Measurements from ENCODE around the gene DBNDD2.
A peak's percentile ranks its signal among the peaks of the same experiment; 100 is the strongest.

DBNDD2 gene

DNA sequence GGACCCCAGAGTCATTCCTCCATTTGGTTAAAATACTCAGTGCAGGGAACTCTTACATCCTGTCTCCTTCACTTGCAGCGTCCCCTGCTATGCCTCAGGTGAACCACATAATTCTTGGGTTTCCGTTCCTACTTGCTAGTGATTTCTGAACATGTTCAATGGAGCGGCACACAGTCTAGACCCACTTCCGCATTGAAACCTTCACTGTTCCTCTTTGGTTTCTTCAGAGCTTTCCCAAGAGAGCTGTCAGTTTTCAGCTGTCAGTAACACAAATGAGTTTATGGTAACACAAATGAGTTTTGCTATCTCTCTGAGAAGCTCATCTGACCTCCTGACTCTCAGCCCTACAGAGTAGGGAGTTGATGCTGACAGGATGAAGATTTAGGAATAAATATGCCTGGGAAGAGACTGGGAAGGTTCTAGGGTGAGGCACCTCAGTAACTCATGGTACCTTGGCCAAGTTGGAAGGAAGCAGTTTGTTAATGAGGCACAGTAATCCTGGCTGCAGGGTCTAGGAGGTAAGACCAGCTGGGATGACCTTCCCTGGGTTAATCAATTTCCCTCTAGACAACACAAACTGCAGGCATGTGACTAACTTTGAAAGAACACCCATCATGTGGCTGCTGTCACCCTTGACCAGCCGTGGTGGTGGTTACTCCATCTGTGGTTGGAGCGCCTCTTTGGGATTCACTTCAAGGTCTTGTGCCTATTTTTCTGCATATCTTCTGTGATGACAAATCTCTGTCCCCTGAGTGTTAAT is 39.7 kb upstream of the DBNDD2 start:
- peaks cover 21% of the 10 kb centered on the region for H3K4me1 ChIP-seq (ENCODE audit: control insufficient read depth, insufficient read depth, low read length)
- H3K4me3 ChIP-seq (ENCODE audit: low read length) = no peak overlapping the region
- H3K36me3 ChIP-seq (ENCODE audit: control insufficient read depth, insufficient read depth, low read length) = peaks cover 7% of the 10 kb centered on the region
- no peak overlapping the region for H3K9ac ChIP-seq (ENCODE audit: low read length)
- no peaks in the 10 kb centered on the region for H3K27me3 ChIP-seq (ENCODE audit: control insufficient read depth, insufficient read depth, low read length)
- no peaks in the 10 kb centered on the region for H3K9me3 ChIP-seq (ENCODE audit: control insufficient read depth, low read length)

DNA sequence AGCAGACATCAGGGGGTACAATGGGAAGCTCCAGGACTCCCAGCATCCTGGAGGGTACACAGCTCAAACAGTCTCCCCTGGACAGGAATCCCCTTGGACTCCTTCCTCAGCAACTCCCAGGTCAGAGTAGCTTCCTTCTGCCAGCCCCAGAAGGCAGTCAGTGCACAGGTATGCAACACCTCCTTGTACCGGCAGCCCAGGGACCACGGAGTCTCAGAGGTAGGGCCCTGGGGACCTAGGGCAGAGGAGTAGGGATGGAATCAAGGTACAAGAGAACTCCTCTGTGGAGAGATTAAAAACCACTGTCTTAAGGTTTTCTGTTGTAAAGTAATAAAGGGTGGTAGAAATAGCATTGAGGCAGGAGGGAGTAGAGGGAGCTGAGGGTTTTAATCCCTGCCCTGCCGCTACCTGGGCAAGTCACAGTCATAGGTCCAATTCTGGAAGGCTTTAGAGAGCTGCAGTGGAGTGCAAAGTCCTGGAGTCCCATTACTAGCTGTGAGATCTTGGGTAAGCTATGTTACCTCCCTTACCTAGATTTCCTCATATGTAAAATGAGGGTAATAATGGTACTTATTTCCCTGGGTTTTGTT is 37.4 kb upstream of the DBNDD2 start:
- no peaks in the 10 kb centered on the region for H3K9me3 ChIP-seq (ENCODE audit: control insufficient read depth, low read length)
- no peaks in the 10 kb centered on the region for H3K27me3 ChIP-seq (ENCODE audit: control insufficient read depth, insufficient read depth, low read length)
- peaks cover 14% of the 10 kb centered on the region for H3K4me1 ChIP-seq (ENCODE audit: control insufficient read depth, insufficient read depth, low read length)
- peaks cover 3% of the 10 kb centered on the region for H3K36me3 ChIP-seq (ENCODE audit: control insufficient read depth, insufficient read depth, low read length)
- H3K9ac ChIP-seq (ENCODE audit: low read length) = no peak overlapping the region
- no peak overlapping the region for H3K4me3 ChIP-seq (ENCODE audit: low read length)

DNA sequence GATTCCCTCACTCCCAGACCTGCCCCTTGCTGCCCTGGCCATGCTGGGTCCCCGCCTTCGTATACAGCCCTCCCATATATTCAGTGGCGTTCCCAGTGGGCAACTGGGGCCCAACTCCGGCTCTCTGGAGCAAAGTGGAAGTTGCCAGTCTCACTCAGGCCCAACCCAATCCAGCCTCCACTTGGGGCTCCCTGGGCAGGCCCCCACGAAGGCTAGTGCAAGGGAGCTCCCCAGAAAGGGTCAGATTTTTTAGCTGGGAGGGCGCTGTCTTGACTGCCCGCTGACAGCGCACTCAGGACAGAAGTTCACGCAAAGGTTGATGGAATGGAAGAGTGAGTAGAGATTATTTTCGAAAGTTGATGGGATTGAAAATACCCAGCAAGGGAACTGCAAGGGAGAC is 35.8 kb upstream of the DBNDD2 start:
- Histone ChIP-seq H3K9ac (ENCODE audit: low read length) (peak overlapping the region; percentile 6), H3K9me3 (ENCODE audit: control insufficient read depth, low read length) (no peaks in the 10 kb centered on the region), H3K4me1 (ENCODE audit: control insufficient read depth, insufficient read depth, low read length) (peaks cover 14% of the 10 kb centered on the region), H3K4me3 (ENCODE audit: low read length) (no peak overlapping the region), H3K27me3 (ENCODE audit: control insufficient read depth, insufficient read depth, low read length) (no peaks in the 10 kb centered on the region), H3K36me3 (ENCODE audit: control insufficient read depth, insufficient read depth, low read length) (no peaks in the 10 kb centered on the region)

- H3K27me3 ChIP-seq (ENCODE audit: control insufficient read depth, insufficient read depth, low read length) = no peaks in the 10 kb centered on the region
- peak overlapping the region; percentile 46 for H3K9ac ChIP-seq (ENCODE audit: low read length)
- peaks cover 14% of the 10 kb centered on the region for H3K4me1 ChIP-seq (ENCODE audit: control insufficient read depth, insufficient read depth, low read length)
- H3K9me3 ChIP-seq (ENCODE audit: control insufficient read depth, low read length) = no peaks in the 10 kb centered on the region
- no peaks in the 10 kb centered on the region for H3K36me3 ChIP-seq (ENCODE audit: control insufficient read depth, insufficient read depth, low read length)
- peak overlapping the region; percentile 34 for H3K4me3 ChIP-seq (ENCODE audit: low read length)
These were observed 35.3 kb upstream of the DBNDD2 start for GRCh38 chr20:45372646-45373352.

DNA sequence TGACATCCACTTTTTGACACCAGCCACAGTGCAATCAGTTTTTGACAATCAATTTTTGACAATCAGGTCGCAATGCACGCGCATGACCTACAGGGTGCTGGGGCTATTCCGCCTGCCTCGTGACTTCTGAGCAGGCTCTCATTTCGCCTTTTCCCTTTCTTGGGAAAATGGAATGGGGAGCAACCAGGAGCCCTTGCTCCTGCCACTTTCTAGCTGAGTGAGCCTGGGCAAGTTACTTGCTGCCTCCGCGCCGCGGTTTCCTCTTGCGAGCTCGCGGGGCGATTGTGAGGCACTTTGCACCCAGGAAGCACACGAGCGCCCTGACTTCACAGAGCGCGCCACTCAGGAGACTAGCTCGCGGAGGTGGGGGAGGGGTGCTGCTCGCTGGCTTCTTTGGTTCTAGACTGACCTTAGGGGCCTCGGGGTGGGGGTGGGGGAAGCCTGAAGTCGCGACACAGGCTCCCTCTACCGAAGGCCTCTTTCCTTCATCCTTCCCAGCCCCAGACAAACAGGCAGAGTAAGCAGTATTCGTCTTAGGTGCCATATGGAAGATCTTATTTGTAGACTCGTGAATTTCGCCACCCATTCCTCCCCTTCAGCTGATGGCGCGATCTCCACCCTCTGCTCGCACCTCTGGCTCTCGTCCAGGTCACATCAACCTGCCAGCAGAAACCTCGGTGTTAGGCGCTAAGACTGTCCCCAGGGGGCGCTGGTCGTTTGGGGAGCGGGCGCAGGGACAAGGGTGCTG is 34.6 kb upstream of the DBNDD2 start:
- Histone ChIP-seq H3K9ac (ENCODE audit: low read length) (peak overlapping the region; percentile 46), H3K9me3 (ENCODE audit: control insufficient read depth, low read length) (no peaks in the 10 kb centered on the region), H3K4me1 (ENCODE audit: control insufficient read depth, insufficient read depth, low read length) (peaks cover 14% of the 10 kb centered on the region), H3K27me3 (ENCODE audit: control insufficient read depth, insufficient read depth, low read length) (no peaks in the 10 kb centered on the region), H3K36me3 (ENCODE audit: control insufficient read depth, insufficient read depth, low read length) (no peaks in the 10 kb centered on the region), H3K4me3 (ENCODE audit: low read length) (peak overlapping the region; percentile 34)

GRCh38 chr20:45374101-45374467 is 34.0 kb upstream of the DBNDD2 start:
- Histone ChIP-seq H3K9me3 (ENCODE audit: control insufficient read depth, low read length) (no peaks in the 10 kb centered on the region), H3K27me3 (ENCODE audit: control insufficient read depth, insufficient read depth, low read length) (no peaks in the 10 kb centered on the region), H3K36me3 (ENCODE audit: control insufficient read depth, insufficient read depth, low read length) (no peaks in the 10 kb centered on the region), H3K9ac (ENCODE audit: low read length) (peak overlapping the region; percentile 46), H3K4me1 (ENCODE audit: control insufficient read depth, insufficient read depth, low read length) (peaks cover 14% of the 10 kb centered on the region), H3K4me3 (ENCODE audit: low read length) (peak overlapping the region; percentile 34)

DNA sequence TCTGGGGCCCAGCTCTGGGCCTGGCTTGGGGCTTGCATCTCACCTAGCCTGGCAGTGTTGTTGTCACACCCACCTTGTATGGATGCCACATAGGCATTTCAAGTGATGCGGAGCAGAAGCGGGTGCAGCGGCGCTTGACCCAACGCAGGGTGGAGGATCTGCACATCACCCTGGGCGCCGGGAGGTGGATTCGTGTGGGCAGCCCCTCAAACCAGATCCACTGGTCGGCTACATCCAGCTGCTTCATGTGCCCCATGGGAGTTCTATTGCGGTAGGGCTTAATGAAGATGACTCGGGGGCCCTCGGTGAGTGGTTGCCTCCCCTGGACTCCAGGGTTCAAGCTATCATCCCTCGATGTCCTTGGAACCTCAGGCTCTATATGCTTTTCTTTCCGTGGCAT is 33.1 kb upstream of the DBNDD2 start:
- H3K4me1 ChIP-seq (ENCODE audit: control insufficient read depth, insufficient read depth, low read length) = peaks cover 14% of the 10 kb centered on the region
- no peaks in the 10 kb centered on the region for H3K9me3 ChIP-seq (ENCODE audit: control insufficient read depth, low read length)
- no peak overlapping the region for H3K9ac ChIP-seq (ENCODE audit: low read length)
- H3K36me3 ChIP-seq (ENCODE audit: control insufficient read depth, insufficient read depth, low read length) = no peaks in the 10 kb centered on the region
- no peak overlapping the region for H3K4me3 ChIP-seq (ENCODE audit: low read length)
- no peaks in the 10 kb centered on the region for H3K27me3 ChIP-seq (ENCODE audit: control insufficient read depth, insufficient read depth, low read length)

DNA sequence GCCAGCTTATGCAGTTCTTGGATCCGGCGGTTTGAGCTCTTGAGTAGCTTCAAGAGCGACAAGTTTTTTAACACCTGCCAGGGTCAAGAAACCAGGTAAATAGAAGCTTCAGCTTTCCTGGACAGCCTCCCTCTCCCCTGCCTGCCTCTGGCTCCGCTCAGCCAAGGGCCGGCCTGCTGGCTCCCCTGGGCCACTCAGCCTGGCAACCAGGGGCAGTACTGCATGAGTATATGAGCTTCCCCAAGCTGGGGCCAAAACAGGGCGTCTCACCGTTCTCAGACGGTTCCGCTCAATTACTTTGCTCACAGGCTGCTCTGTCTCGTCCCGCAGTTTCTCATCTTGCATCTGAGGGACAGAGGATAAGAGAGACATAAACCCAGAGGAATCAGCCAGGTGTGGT is 30.8 kb upstream of the DBNDD2 start:
- H3K4me1 ChIP-seq (ENCODE audit: control insufficient read depth, insufficient read depth, low read length) = peaks cover 12% of the 10 kb centered on the region

DNA sequence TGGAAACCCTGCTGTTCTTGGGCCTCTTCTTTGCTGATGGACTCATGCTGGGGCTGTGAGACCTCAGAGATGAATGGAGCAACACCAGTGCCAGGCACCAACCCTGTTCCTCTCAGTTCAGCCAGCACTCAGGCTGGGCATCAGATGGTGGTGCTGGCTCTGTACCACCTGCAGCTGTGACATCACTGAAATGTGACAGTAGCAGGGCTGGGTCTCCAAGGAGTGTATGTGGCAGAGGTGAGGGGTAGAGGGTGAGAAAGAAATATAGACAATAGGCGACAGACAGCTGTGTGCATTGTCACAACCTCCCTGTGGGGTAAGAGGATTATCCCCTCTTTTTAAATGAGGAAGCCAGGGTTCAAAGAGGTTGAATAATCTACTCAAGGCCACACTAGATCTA is 29.9 kb upstream of the DBNDD2 start, which contains the start of gene TP53TG5:
TP53TG5 (minus strand) TSS at position 135 of the 400 bp plus-strand sequence; CDS start at position 46, 89 bp downstream.
- Histone ChIP-seq H3K4me3 (ENCODE audit: low read length) (no peak within 1 kb of the TSS), H3K36me3 (ENCODE audit: control insufficient read depth, insufficient read depth, low read length) (no peaks in the 10 kb centered on the region), H3K9me3 (ENCODE audit: control insufficient read depth, low read length) (no peaks in the 10 kb centered on the region), H3K4me1 (ENCODE audit: control insufficient read depth, insufficient read depth, low read length) (peaks cover 3% of the 10 kb centered on the region), H3K27me3 (ENCODE audit: control insufficient read depth, insufficient read depth, low read length) (no peaks in the 10 kb centered on the region), H3K9ac (ENCODE audit: low read length) (no peak within 1 kb of the TSS)

More for the DNA sequence above, 30.8 kb upstream of the DBNDD2 start:
- Histone ChIP-seq H3K9me3 (ENCODE audit: control insufficient read depth, low read length) (no peaks in the 10 kb centered on the region), H3K36me3 (ENCODE audit: control insufficient read depth, insufficient read depth, low read length) (no peaks in the 10 kb centered on the region), H3K9ac (ENCODE audit: low read length) (no peak overlapping the region), H3K27me3 (ENCODE audit: control insufficient read depth, insufficient read depth, low read length) (no peaks in the 10 kb centered on the region), H3K4me3 (ENCODE audit: low read length) (no peak overlapping the region)

- Histone ChIP-seq H3K4me1 (ENCODE audit: control insufficient read depth, insufficient read depth, low read length) (no peaks in the 10 kb centered on the region), H3K36me3 (ENCODE audit: control insufficient read depth, insufficient read depth, low read length) (no peaks in the 10 kb centered on the region), H3K9ac (ENCODE audit: low read length) (no peak overlapping the region), H3K9me3 (ENCODE audit: control insufficient read depth, low read length) (no peaks in the 10 kb centered on the region), H3K4me3 (ENCODE audit: low read length) (no peak overlapping the region), H3K27me3 (ENCODE audit: control insufficient read depth, insufficient read depth, low read length) (no peaks in the 10 kb centered on the region)
These were observed 20.8 kb upstream of the DBNDD2 start for GRCh38 chr20:45387274-45387673.

DNA sequence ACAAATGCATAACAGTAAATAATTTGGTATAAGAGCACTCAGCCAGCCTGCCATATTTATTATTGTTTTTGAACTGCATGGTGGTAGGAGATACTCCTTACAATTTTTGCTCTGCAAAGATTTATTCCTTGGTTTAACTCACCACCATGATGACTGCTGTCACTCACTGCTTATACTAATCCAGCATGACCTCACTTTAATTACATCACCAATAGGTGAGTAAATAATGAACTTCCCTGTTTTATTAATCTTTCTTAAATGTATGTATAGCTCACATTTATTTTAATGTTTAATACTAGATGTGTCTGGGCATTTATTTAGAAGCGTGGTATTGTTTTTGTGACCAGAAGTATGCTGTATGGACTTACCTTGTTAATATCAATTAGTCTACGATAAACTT is 17.2 kb upstream of the DBNDD2 start:
- Histone ChIP-seq H3K4me3 (ENCODE audit: low read length) (no peak overlapping the region), H3K4me1 (ENCODE audit: control insufficient read depth, insufficient read depth, low read length) (no peaks in the 10 kb centered on the region), H3K36me3 (ENCODE audit: control insufficient read depth, insufficient read depth, low read length) (no peaks in the 10 kb centered on the region)

GRCh38 chr20:45391559-45391958 is 16.5 kb upstream of the DBNDD2 start:
- no peaks in the 10 kb centered on the region for H3K27me3 ChIP-seq (ENCODE audit: control insufficient read depth, insufficient read depth, low read length)
- H3K4me1 ChIP-seq (ENCODE audit: control insufficient read depth, insufficient read depth, low read length) = no peaks in the 10 kb centered on the region
- H3K36me3 ChIP-seq (ENCODE audit: control insufficient read depth, insufficient read depth, low read length) = no peaks in the 10 kb centered on the region
- H3K9me3 ChIP-seq (ENCODE audit: control insufficient read depth, low read length) = no peaks in the 10 kb centered on the region
- H3K4me3 ChIP-seq (ENCODE audit: low read length) = no peak overlapping the region
- H3K9ac ChIP-seq (ENCODE audit: low read length) = no peak overlapping the region

More for the DNA sequence above, 17.2 kb upstream of the DBNDD2 start:
- no peaks in the 10 kb centered on the region for H3K9me3 ChIP-seq (ENCODE audit: control insufficient read depth, low read length)
- no peaks in the 10 kb centered on the region for H3K27me3 ChIP-seq (ENCODE audit: control insufficient read depth, insufficient read depth, low read length)
- H3K9ac ChIP-seq (ENCODE audit: low read length) = no peak overlapping the region

All from mucosa of stomach (tissue), 1 donor.